Trophoblast cell (in vitro differentiated cells and primary cell): ENCODE measurements around the gene RIMS1. TPM values are rescaled to one million over a fixed set of nuclear protein-coding genes. Genes with fewer than 3 reads are reported as not detected.

Experiments used
- DNase-seq, 2 donors: peaks; one replicate each; pipeline ENCODE4 v3.0.0-alpha.2; 2016
- H2AFZ ChIP-seq: 2 replicates; pipeline ENCODE4 v1.6.1; 2013; ENCODE audit warnings: low read length, moderate library complexity, mild to moderate bottlenecking; ENCODE audit not compliant: insufficient read depth, poor library complexity
- H2AK5ac ChIP-seq: 2 replicates; pipeline ENCODE4 v1.6.1; 2013; ENCODE audit warnings: mild to moderate bottlenecking, low read length
- H2BK120ac ChIP-seq: 2 replicates; pipeline ENCODE4 v1.6.1; 2013; ENCODE audit warnings: low read length, mild to moderate bottlenecking, moderate library complexity; ENCODE audit not compliant: insufficient read depth, poor library complexity
- H2BK12ac ChIP-seq: 2 replicates; pipeline ENCODE4 v1.6.1; 2013; ENCODE audit warnings: mild to moderate bottlenecking, low read length, moderate library complexity
- H2BK5ac ChIP-seq: 2 replicates; pipeline ENCODE4 v1.6.1; 2013; ENCODE audit warnings: low read length, low read depth, moderate library complexity, mild to moderate bottlenecking; ENCODE audit not compliant: poor library complexity
- H3K14ac ChIP-seq: 2 replicates; pipeline ENCODE4 v1.6.1; 2013; ENCODE audit warnings: mild to moderate bottlenecking, low read length
- H3K18ac ChIP-seq: 2 replicates; pipeline ENCODE4 v1.6.1; 2013; ENCODE audit warnings: mild to moderate bottlenecking, low read length
- H3K23ac ChIP-seq: 2 replicates; pipeline ENCODE4 v1.6.1; 2013; ENCODE audit warnings: low read length
- H3K27ac ChIP-seq: 2 replicates; pipeline ENCODE4 v1.5.1; 2013; ENCODE audit warnings: low read depth, mild to moderate bottlenecking, inconsistent platforms, low read length, moderate library complexity
- H3K27me3 ChIP-seq: 2 replicates; pipeline ENCODE4 v1.6.1; 2013; ENCODE audit warnings: inconsistent platforms, mild to moderate bottlenecking, low read length, moderate library complexity; ENCODE audit not compliant: insufficient read depth
- H3K36me3 ChIP-seq, 2 experiments: 1 replicate in 1 of 2; 2 replicates in 1 of 2; pipeline ENCODE4 v1.6.1; 2013; ENCODE audit warnings: low read length in 2 of 2, mild to moderate bottlenecking in 2 of 2, moderate library complexity in 1 of 2; ENCODE audit not compliant: insufficient read depth in 2 of 2, control insufficient read depth in 1 of 2
- H3K4ac ChIP-seq: 2 replicates; pipeline ENCODE4 v1.6.1; 2013; ENCODE audit warnings: low read depth, mild to moderate bottlenecking, low read length, moderate library complexity
- H3K4me1 ChIP-seq, 2 experiments: 1 replicate in 1 of 2; 2 replicates in 1 of 2; pipeline ENCODE4 v1.6.1; 2013; ENCODE audit warnings: low read length in 2 of 2, mild to moderate bottlenecking in 2 of 2, moderate library complexity in 1 of 2; ENCODE audit not compliant: insufficient read depth in 2 of 2, control insufficient read depth in 1 of 2
- H3K4me2 ChIP-seq: 2 replicates; pipeline ENCODE4 v1.6.1; 2013; ENCODE audit warnings: inconsistent platforms, mild to moderate bottlenecking, low read length, moderate library complexity
- H3K4me3 ChIP-seq: 2 replicates; pipeline ENCODE4 v1.5.1; 2013; ENCODE audit warnings: mild to moderate bottlenecking, low read depth, low read length, inconsistent platforms
- H3K79me1 ChIP-seq: one replicate; pipeline ENCODE4 v1.6.1; 2013; ENCODE audit warnings: low read length
- H3K79me2 ChIP-seq: 2 replicates; pipeline ENCODE4 v1.6.1; 2013; ENCODE audit warnings: low read length, mild to moderate bottlenecking; ENCODE audit not compliant: control insufficient read depth, insufficient read depth, poor library complexity
- H3K9ac ChIP-seq: 2 replicates; pipeline ENCODE4 v1.6.1; 2013; ENCODE audit warnings: mild to moderate bottlenecking, low read length
- H3K9me3 ChIP-seq: 2 replicates; pipeline ENCODE4 v1.6.1; 2013; ENCODE audit warnings: low read depth, mild to moderate bottlenecking, control low read depth, inconsistent platforms, low read length; ENCODE audit not compliant: insufficient read depth
- H4K12ac ChIP-seq: 2 replicates; pipeline ENCODE4 v1.6.1; 2013; ENCODE audit warnings: low read depth, mild to moderate bottlenecking, low read length, moderate library complexity
- H4K8ac ChIP-seq: 2 replicates; pipeline ENCODE4 v1.6.1; 2013; ENCODE audit warnings: low read depth, mild to moderate bottlenecking, low read length, moderate library complexity
- H4K91ac ChIP-seq: one replicate; pipeline ENCODE4 v1.6.1; 2013; ENCODE audit warnings: low read depth, mild to moderate bottlenecking, low read length, moderate library complexity
- WGBS: extraction: QIAGEN DNeasy Blood & Tissue Kit; methylation state at CpG from one replicate; pipeline ENCODE4 v1.1.7; 2013; ENCODE audit warnings: missing lambda C conversion rate; ENCODE audit not compliant: insufficient read length, insufficient coverage; ENCODE audit errors: extremely low coverage; 5-methylcytosine and 5-hydroxymethylcytosine counted together
- polyA plus RNA-seq: library from polyadenylated mRNA; stranded (reverse); fragments of 200-250 nt; gene quantifications from 2 replicates; pipeline ENCODE4 v1.2.3, GENCODE V29; 2013

RIMS1 gene, protein sequence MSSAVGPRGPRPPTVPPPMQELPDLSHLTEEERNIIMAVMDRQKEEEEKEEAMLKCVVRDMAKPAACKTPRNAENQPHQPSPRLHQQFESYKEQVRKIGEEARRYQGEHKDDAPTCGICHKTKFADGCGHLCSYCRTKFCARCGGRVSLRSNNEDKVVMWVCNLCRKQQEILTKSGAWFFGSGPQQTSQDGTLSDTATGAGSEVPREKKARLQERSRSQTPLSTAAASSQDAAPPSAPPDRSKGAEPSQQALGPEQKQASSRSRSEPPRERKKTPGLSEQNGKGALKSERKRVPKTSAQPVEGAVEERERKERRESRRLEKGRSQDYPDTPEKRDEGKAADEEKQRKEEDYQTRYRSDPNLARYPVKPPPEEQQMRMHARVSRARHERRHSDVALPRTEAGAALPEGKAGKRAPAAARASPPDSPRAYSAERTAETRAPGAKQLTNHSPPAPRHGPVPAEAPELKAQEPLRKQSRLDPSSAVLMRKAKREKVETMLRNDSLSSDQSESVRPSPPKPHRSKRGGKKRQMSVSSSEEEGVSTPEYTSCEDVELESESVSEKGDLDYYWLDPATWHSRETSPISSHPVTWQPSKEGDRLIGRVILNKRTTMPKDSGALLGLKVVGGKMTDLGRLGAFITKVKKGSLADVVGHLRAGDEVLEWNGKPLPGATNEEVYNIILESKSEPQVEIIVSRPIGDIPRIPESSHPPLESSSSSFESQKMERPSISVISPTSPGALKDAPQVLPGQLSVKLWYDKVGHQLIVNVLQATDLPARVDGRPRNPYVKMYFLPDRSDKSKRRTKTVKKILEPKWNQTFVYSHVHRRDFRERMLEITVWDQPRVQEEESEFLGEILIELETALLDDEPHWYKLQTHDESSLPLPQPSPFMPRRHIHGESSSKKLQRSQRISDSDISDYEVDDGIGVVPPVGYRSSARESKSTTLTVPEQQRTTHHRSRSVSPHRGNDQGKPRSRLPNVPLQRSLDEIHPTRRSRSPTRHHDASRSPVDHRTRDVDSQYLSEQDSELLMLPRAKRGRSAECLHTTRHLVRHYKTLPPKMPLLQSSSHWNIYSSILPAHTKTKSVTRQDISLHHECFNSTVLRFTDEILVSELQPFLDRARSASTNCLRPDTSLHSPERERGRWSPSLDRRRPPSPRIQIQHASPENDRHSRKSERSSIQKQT (N-terminal part only)
- 0.25 and 0.29 TPM in 2 replicates for polyA plus RNA-seq

GRCh38 chr6:71886184-71887005 lies at the start of gene RIMS1:
RIMS1 (plus strand) TSS chr6:71886550; CDS start chr6:71887024, 474 bp downstream.
- Histone ChIP-seq H2BK120ac (no peak within 1 kb of the TSS), H3K27ac (no peak within 1 kb of the TSS), H3K18ac (no peak within 1 kb of the TSS), H4K12ac (no peak within 1 kb of the TSS), H2BK5ac (no peak within 1 kb of the TSS), H3K79me2 (no peaks in the 10 kb centered on the region), H3K79me1 (no peaks in the 10 kb centered on the region), H3K36me3 (no peaks in the 10 kb centered on the region), H2AFZ (peak within 1 kb of the TSS; percentile 74), H3K14ac (no peak within 1 kb of the TSS), H2AK5ac (no peak within 1 kb of the TSS), H3K4me1 (peaks cover 7 to 8% of the 10 kb centered on the region in 2 experiments), H3K4ac (no peak within 1 kb of the TSS), H4K91ac (no peak within 1 kb of the TSS), H3K4me2 (peak within 1 kb of the TSS; percentile 84), H3K9ac (no peak within 1 kb of the TSS), H3K9me3 (peaks cover 2% of the 10 kb centered on the region), H3K4me3 (peak within 1 kb of the TSS; percentile 68), H3K23ac (no peak within 1 kb of the TSS), H4K8ac (no peak within 1 kb of the TSS), H3K27me3 (peaks cover 10% of the 10 kb centered on the region), H2BK12ac (no peak within 1 kb of the TSS)
- no CpG with 5 or more reads among the region's 70 CpGs for WGBS
- peak in 1 of 2 donors; percentile 6 for DNase-seq

- no peak overlapping the region for H4K12ac ChIP-seq
These were observed 35.1 kb upstream of the RIMS1 start for GRCh38 chr6:71851214-71851613.

DNA sequence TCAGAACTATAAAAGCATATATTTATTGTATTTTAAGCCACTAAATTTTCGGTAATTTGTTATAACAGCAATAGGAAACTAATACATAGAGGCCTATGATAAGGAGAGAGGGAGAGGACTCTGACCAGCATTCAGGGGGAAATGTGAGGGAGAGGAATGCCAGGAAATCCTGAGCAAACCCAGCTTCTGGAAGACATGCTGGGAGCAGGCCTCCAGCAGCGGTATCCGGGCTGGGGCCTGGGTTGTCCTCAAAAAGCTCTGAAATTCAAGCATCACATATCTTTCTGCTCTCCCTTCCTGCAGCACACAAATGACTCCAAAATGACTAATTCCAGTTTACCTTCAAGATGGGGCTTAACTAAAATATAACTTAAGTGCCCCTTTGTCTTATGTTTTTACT lies 33.4 kb upstream of the RIMS1 start:
- Histone ChIP-seq H3K27me3 (no peaks in the 10 kb centered on the region), H3K4me3 (no peak overlapping the region), H3K79me1 (no peaks in the 10 kb centered on the region), H4K12ac (no peak overlapping the region), H4K91ac (no peak overlapping the region), H3K27ac (no peak overlapping the region), H4K8ac (no peak overlapping the region), H3K23ac (no peak overlapping the region), H3K4me1 (no peaks in the 10 kb centered on the region), H3K36me3 (no peaks in the 10 kb centered on the region), H3K4me2 (no peak overlapping the region), H3K14ac (no peak overlapping the region), H2AK5ac (no peak overlapping the region), H3K9me3 (no peaks in the 10 kb centered on the region), H2BK12ac (no peak overlapping the region), H2BK120ac (no peak overlapping the region), H2AFZ (no peak overlapping the region), H3K9ac (no peak overlapping the region), H3K18ac (no peak overlapping the region), H3K79me2 (no peaks in the 10 kb centered on the region), H2BK5ac (no peak overlapping the region), H3K4ac (no peak overlapping the region)
- DNase-seq: no peak
- WGBS: no CpG with 5 or more reads among the region's 3 CpGs

More at GRCh38 chr6:71851214-71851613, 35.1 kb upstream of the RIMS1 start:
- no CpG with 5 or more reads among the region's 1 CpG for WGBS
- H2AK5ac ChIP-seq: no peak overlapping the region
- no peaks in the 10 kb centered on the region for H3K79me1 ChIP-seq
- H3K18ac ChIP-seq: no peak overlapping the region
- H2BK12ac ChIP-seq: no peak overlapping the region
- no peaks in the 10 kb centered on the region for H3K36me3 ChIP-seq
- H3K4me1 ChIP-seq: no peaks in the 10 kb centered on the region
- no peak overlapping the region for H2BK120ac ChIP-seq
- no peak overlapping the region for H3K27ac ChIP-seq
- H3K23ac ChIP-seq: no peak overlapping the region
- H3K79me2 ChIP-seq: no peaks in the 10 kb centered on the region
- H2BK5ac ChIP-seq: no peak overlapping the region
- no peaks in the 10 kb centered on the region for H3K9me3 ChIP-seq
- H3K9ac ChIP-seq: no peak overlapping the region
- no peak overlapping the region for H3K4ac ChIP-seq
- no peak overlapping the region for H3K4me3 ChIP-seq
- no peak overlapping the region for H4K8ac ChIP-seq
- H3K27me3 ChIP-seq: no peaks in the 10 kb centered on the region
- H4K91ac ChIP-seq: no peak overlapping the region
- no peak overlapping the region for H2AFZ ChIP-seq
- H3K14ac ChIP-seq: no peak overlapping the region
- H3K4me2 ChIP-seq: no peak overlapping the region
- no peak for DNase-seq
